ENCODE results near the gene FOXQ1.

The FOXQ1 gene

GRCh38 chr6:1281746-1282145 is 30.2 kb upstream of the FOXQ1 start:
- Histone ChIP-seq H3K27me3 (ENCODE audit: control insufficient read depth, low read length) (peaks cover 2% of the 10 kb centered on the region; the same call in 1 of the 2 replicates), H3K79me2 (ENCODE audit: control insufficient read depth, low read length) (no peaks in the 10 kb centered on the region), H3K36me3 (ENCODE audit: control insufficient read depth, low read length) (no peaks in the 10 kb centered on the region), H4K20me1 (ENCODE audit: control insufficient read depth, insufficient read depth, low read depth, low read length) (no peaks in the 10 kb centered on the region), H3K4me2 (ENCODE audit: low read length) (no peak overlapping the region), H3K4me1 (ENCODE audit: control insufficient read depth, low read length) (no peaks in the 10 kb centered on the region), H3K9me3 (ENCODE audit: control insufficient read depth, insufficient read depth, low read length) (no peaks in the 10 kb centered on the region), H3K9me2 (replicated peaks; ENCODE audit: control insufficient read depth, low read length) (no peaks in the 10 kb centered on the region), H3K4me3 (ENCODE audit: low read length) (no peak overlapping the region), H3F3A (ENCODE audit: control insufficient read depth, insufficient read depth) (no peaks in the 10 kb centered on the region), H3K27ac (ENCODE audit: low read depth, low read length) (no peak overlapping the region)
- TF ChIP-seq CTCF (IDR thresholded peaks at IDR 0.05; ENCODE audit: low read depth, low read length, poor library complexity, severe bottlenecking) (no peak), EZH2phosphoT487 (IDR thresholded peaks at IDR 0.05; ENCODE audit: borderline replicate concordance, low read length) (no peak)

GRCh38 chr6:1283501-1283900 is 28.4 kb upstream of the FOXQ1 start:
- Histone ChIP-seq H3K27me3 (ENCODE audit: control insufficient read depth, low read length) (peaks cover 2% of the 10 kb centered on the region; the same call in 1 of the 2 replicates), H3K4me3 (ENCODE audit: low read length) (no peak overlapping the region), H3K79me2 (ENCODE audit: control insufficient read depth, low read length) (no peaks in the 10 kb centered on the region), H4K20me1 (ENCODE audit: control insufficient read depth, insufficient read depth, low read depth, low read length) (no peaks in the 10 kb centered on the region), H3K4me1 (ENCODE audit: control insufficient read depth, low read length) (no peaks in the 10 kb centered on the region), H3K9me2 (replicated peaks; ENCODE audit: control insufficient read depth, low read length) (no peaks in the 10 kb centered on the region), H3K9me3 (ENCODE audit: control insufficient read depth, insufficient read depth, low read length) (no peaks in the 10 kb centered on the region), H3K36me3 (ENCODE audit: control insufficient read depth, low read length) (no peaks in the 10 kb centered on the region), H3K27ac (ENCODE audit: low read depth, low read length) (no peak overlapping the region), H3F3A (ENCODE audit: control insufficient read depth, insufficient read depth) (no peaks in the 10 kb centered on the region), H3K4me2 (ENCODE audit: low read length) (no peak overlapping the region)
- no peak for TF ChIP-seq CTCF (IDR thresholded peaks at IDR 0.05; ENCODE audit: low read depth, low read length, poor library complexity, severe bottlenecking)
- TF ChIP-seq EZH2phosphoT487 (IDR thresholded peaks at IDR 0.05; ENCODE audit: borderline replicate concordance, low read length) = no peak

GRCh38 chr6:1285556-1285955 is 26.3 kb upstream of the FOXQ1 start:
- TF ChIP-seq CTCF (IDR thresholded peaks at IDR 0.05; ENCODE audit: low read depth, low read length, poor library complexity, severe bottlenecking) = no peak
- TF ChIP-seq EZH2phosphoT487 (IDR thresholded peaks at IDR 0.05; ENCODE audit: borderline replicate concordance, low read length) = no peak
- Histone ChIP-seq H3K36me3 (ENCODE audit: control insufficient read depth, low read length) (no peaks in the 10 kb centered on the region), H3K27ac (ENCODE audit: low read depth, low read length) (no peak overlapping the region), H3K4me1 (ENCODE audit: control insufficient read depth, low read length) (no peaks in the 10 kb centered on the region), H4K20me1 (ENCODE audit: control insufficient read depth, insufficient read depth, low read depth, low read length) (no peaks in the 10 kb centered on the region), H3K4me3 (ENCODE audit: low read length) (no peak overlapping the region), H3K79me2 (ENCODE audit: control insufficient read depth, low read length) (no peaks in the 10 kb centered on the region), H3K9me3 (ENCODE audit: control insufficient read depth, insufficient read depth, low read length) (no peaks in the 10 kb centered on the region), H3K9me2 (replicated peaks; ENCODE audit: control insufficient read depth, low read length) (no peaks in the 10 kb centered on the region), H3F3A (ENCODE audit: control insufficient read depth, insufficient read depth) (no peaks in the 10 kb centered on the region), H3K4me2 (ENCODE audit: low read length) (no peak overlapping the region), H3K27me3 (ENCODE audit: control insufficient read depth, low read length) (no peaks in the 10 kb centered on the region)

GRCh38 chr6:1285956-1286355 is 25.9 kb upstream of the FOXQ1 start:
- Histone ChIP-seq H3K4me2 (ENCODE audit: low read length) (no peak overlapping the region), H4K20me1 (ENCODE audit: control insufficient read depth, insufficient read depth, low read depth, low read length) (no peaks in the 10 kb centered on the region), H3K4me1 (ENCODE audit: control insufficient read depth, low read length) (no peaks in the 10 kb centered on the region), H3K4me3 (ENCODE audit: low read length) (no peak overlapping the region), H3K27ac (ENCODE audit: low read depth, low read length) (no peak overlapping the region), H3K79me2 (ENCODE audit: control insufficient read depth, low read length) (no peaks in the 10 kb centered on the region), H3K9me2 (replicated peaks; ENCODE audit: control insufficient read depth, low read length) (no peaks in the 10 kb centered on the region), H3K36me3 (ENCODE audit: control insufficient read depth, low read length) (no peaks in the 10 kb centered on the region), H3K27me3 (ENCODE audit: control insufficient read depth, low read length) (no peaks in the 10 kb centered on the region), H3K9me3 (ENCODE audit: control insufficient read depth, insufficient read depth, low read length) (no peaks in the 10 kb centered on the region), H3F3A (ENCODE audit: control insufficient read depth, insufficient read depth) (no peaks in the 10 kb centered on the region)
- TF ChIP-seq EZH2phosphoT487 (IDR thresholded peaks at IDR 0.05; ENCODE audit: borderline replicate concordance, low read length) (no peak), CTCF (IDR thresholded peaks at IDR 0.05; ENCODE audit: low read depth, low read length, poor library complexity, severe bottlenecking) (no peak)
